ENCODE data around the gene MINDY3.

DNA sequence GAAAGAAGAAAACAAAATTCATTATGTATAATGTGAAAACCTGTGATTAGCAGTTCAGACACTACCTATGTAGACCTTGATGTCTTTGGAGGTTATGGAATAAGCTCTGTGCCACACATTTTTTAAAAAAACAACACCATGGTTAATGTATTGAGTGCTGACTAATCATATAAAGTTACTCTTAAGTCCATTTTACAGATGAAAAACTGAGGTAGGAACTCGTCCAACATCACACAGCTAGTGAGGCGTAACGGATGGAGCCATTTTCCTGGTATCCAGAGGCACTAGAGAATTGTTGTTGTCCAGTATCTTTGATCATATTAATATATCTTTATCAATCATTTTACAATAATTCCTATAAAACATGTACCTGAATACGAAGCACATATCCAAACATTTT lies 67.5 kb downstream of the MINDY3 start:
- TF ChIP-seq, protein P1, sequence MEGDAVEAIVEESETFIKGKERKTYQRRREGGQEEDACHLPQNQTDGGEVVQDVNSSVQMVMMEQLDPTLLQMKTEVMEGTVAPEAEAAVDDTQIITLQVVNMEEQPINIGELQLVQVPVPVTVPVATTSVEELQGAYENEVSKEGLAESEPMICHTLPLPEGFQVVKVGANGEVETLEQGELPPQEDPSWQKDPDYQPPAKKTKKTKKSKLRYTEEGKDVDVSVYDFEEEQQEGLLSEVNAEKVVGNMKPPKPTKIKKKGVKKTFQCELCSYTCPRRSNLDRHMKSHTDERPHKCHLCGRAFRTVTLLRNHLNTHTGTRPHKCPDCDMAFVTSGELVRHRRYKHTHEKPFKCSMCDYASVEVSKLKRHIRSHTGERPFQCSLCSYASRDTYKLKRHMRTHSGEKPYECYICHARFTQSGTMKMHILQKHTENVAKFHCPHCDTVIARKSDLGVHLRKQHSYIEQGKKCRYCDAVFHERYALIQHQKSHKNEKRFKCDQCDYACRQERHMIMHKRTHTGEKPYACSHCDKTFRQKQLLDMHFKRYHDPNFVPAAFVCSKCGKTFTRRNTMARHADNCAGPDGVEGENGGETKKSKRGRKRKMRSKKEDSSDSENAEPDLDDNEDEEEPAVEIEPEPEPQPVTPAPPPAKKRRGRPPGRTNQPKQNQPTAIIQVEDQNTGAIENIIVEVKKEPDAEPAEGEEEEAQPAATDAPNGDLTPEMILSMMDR (IDR thresholded peaks at IDR 0.05): no peak
- TF ChIP-seq POLR2A (IDR thresholded peaks at IDR 0.05) (no peak), POLR2AphosphoS5 (IDR thresholded peaks at IDR 0.05) (no peak)
